ENCODE measurements around the gene TMEM272.

The TMEM272 gene

GRCh38 chr13:51768378-51768921 is 76.5 kb downstream of the TMEM272 start:
- no peak for DNase-seq (ENCODE audit: low read depth)
- TF ChIP-seq CTCF (conservative IDR thresholded peaks at IDR 0.05; ENCODE audit: low read length) = peak; percentile 10; the same call in 1 of the 2 replicates
- no peak overlapping the region for H3K4me3 ChIP-seq (ENCODE audit: low read length)

- DNase-seq (ENCODE audit: low read depth) = no peak
- H3K4me3 ChIP-seq (ENCODE audit: low read length) = no peak overlapping the region
- TF ChIP-seq CTCF (conservative IDR thresholded peaks at IDR 0.05; ENCODE audit: low read length) = no peak
Observed at GRCh38 chr13:51767100-51767499, 77.9 kb downstream of the TMEM272 start.

- DNase-seq (ENCODE audit: low read depth) = peak; percentile 30
- no peak for TF ChIP-seq CTCF (conservative IDR thresholded peaks at IDR 0.05; ENCODE audit: low read length)
- no peak overlapping the region for H3K4me3 ChIP-seq (ENCODE audit: low read length)
Observed at GRCh38 chr13:51765142-51765515, 79.8 kb downstream of the TMEM272 start.

GRCh38 chr13:51764184-51765141 is 80.5 kb downstream of the TMEM272 start:
- TF ChIP-seq CTCF (conservative IDR thresholded peaks at IDR 0.05; ENCODE audit: low read length) = peak; percentile 12; the same call in 1 of the 2 replicates
- DNase-seq (ENCODE audit: low read depth) = peak; percentile 43
- no peak overlapping the region for H3K4me3 ChIP-seq (ENCODE audit: low read length)

GRCh38 chr13:51763486-51763885 is 81.5 kb downstream of the TMEM272 start:
- DNase-seq (ENCODE audit: low read depth) = no peak
- TF ChIP-seq CTCF (conservative IDR thresholded peaks at IDR 0.05; ENCODE audit: low read length) = no peak
- no peak overlapping the region for H3K4me3 ChIP-seq (ENCODE audit: low read length)
